Panc1 (cell line): ENCODE measurements around the gene GJB6. TPM values are rescaled to one million over a fixed set of nuclear protein-coding genes. Genes with fewer than 3 reads are reported as not detected.
A peak's percentile ranks its signal among the peaks of the same experiment; 100 is the strongest.

Experiments
- ATAC-seq: fragments of 200-7000 bp; cut with Tn5 transposase; 2 replicates; pipeline ENCODE4 v1.9.1; 2020; ENCODE audit warnings: mild to moderate bottlenecking, moderate library complexity
- BruUV-seq: library from RNA; stranded (reverse); fragments of 400-500 nt; replicated peaks from 2 replicates; lab custom pipeline; 2021; lab: Mats Ljungman, UMichigan
- CTCF ChIA-PET: fragments of 300-600 bp; sonication (Branson Sonifier 250); formaldehyde crosslinking; loops from one replicate; lab custom pipeline; 2022; ENCODE audit warnings: antibody characterized with exemption; lab: Charles Lee
- POLR2A ChIA-PET: fragments of 300-600 bp; sonication (Branson Sonifier 250); formaldehyde crosslinking; loops from one replicate; lab custom pipeline; 2022; ENCODE audit warnings: antibody characterized with exemption; lab: Charles Lee
- DNase-seq: peaks from one replicate; pipeline ENCODE4 v3.0.0-alpha.2; 2010; ENCODE audit warnings: low read depth, low spot score
- H3K27ac ChIP-seq: 2 replicates; pipeline ENCODE4 v1.5.1; 2011; ENCODE audit warnings: mild to moderate bottlenecking, low read length, inconsistent platforms
- H3K27me3 ChIP-seq: fragments of 200-500 bp; sonication (Bioruptor generic); 2 replicates; pipeline ENCODE4 v1.6.0; 2014; ENCODE audit warnings: low read length, inconsistent platforms; ENCODE audit not compliant: control insufficient read depth, insufficient read depth
- H3K36me3 ChIP-seq: fragments of 200-500 bp; sonication (Bioruptor generic); 2 replicates; pipeline ENCODE4 v1.5.1; 2014; ENCODE audit warnings: inconsistent platforms, mild to moderate bottlenecking, low read length, moderate library complexity; ENCODE audit not compliant: control insufficient read depth, insufficient read depth
- H3K4me1 ChIP-seq: 2 replicates; pipeline ENCODE4 v1.5.1; 2011; ENCODE audit warnings: inconsistent platforms, mild to moderate bottlenecking, low read length, moderate library complexity; ENCODE audit not compliant: control insufficient read depth, insufficient read depth
- H3K4me3 ChIP-seq, 2 experiments: 2 replicates each; pipeline ENCODE4 v1.5.1; 2011 to 2012; ENCODE audit warnings: low read depth in 2 of 2, low read length in 2 of 2, mild to moderate bottlenecking in 2 of 2, inconsistent platforms in 1 of 2, moderate library complexity in 1 of 2
- H3K9me3 ChIP-seq: fragments of 200-500 bp; sonication (Bioruptor generic); 2 replicates; pipeline ENCODE4 v1.5.1; 2014; ENCODE audit warnings: low read depth, mild to moderate bottlenecking, inconsistent platforms, low read length, moderate library complexity; ENCODE audit not compliant: control insufficient read depth, insufficient read depth
- POLR2AphosphoS5 ChIP-seq: IDR thresholded peaks from 2 replicates; pipeline ENCODE4 v1.6.1; 2012; ENCODE audit warnings: mild to moderate bottlenecking, low read depth, low read length, moderate library complexity
- SIN3A ChIP-seq: IDR thresholded peaks from 2 replicates; pipeline ENCODE4 v1.6.1; 2012; ENCODE audit warnings: low read depth, mild to moderate bottlenecking, low read length, moderate library complexity, borderline replicate concordance; ENCODE audit not compliant: insufficient read depth
- TCF7L2 ChIP-seq: IDR thresholded peaks from 2 replicates; pipeline ENCODE4 v1.6.1; 2011; ENCODE audit warnings: mild to moderate bottlenecking, low read depth, low read length, inconsistent platforms
- in situ Hi-C: cut with HindIII; loops from 2 replicates; pipeline ENCODE4 v1.10.0; 2016; ENCODE audit warnings: low sequenced_read_pairs, low pct_unique_long_range_greater_than_20kb
- intact Hi-C: fragments of 100-400 bp; cut with micrococcal nuclease; formaldehyde crosslinking; loops from one replicate; pipeline ENCODE4 v1.10.0; 2022; ENCODE audit not compliant: unreplicated experiment
- total RNA-seq: library from RNA; stranded (reverse); gene quantifications from one replicate; pipeline ENCODE4 v1.2.1, GENCODE V29; 2021; ENCODE audit not compliant: unreplicated experiment
- TF ChIP-seq, protein P1 (sequence below), 2 experiments: IDR thresholded peaks; 2 replicates each; pipeline ENCODE4 v1.6.1; 2011 to 2012; ENCODE audit warnings: low read depth in 2 of 2, control low read depth in 1 of 2, low read length in 1 of 2, mild to moderate bottlenecking in 1 of 2, moderate library complexity in 1 of 2; ENCODE audit not compliant: insufficient read depth in 1 of 2
- TF ChIP-seq, protein P2 (sequence below): fragments of 450-650 bp; IDR thresholded peaks from 2 replicates; pipeline ENCODE4 v1.5.1; 2017; ENCODE audit warnings: mild to moderate bottlenecking

GJB6 gene
- total RNA-seq, 1 experiment from 2014 or later, result 6.3 TPM

DNA sequence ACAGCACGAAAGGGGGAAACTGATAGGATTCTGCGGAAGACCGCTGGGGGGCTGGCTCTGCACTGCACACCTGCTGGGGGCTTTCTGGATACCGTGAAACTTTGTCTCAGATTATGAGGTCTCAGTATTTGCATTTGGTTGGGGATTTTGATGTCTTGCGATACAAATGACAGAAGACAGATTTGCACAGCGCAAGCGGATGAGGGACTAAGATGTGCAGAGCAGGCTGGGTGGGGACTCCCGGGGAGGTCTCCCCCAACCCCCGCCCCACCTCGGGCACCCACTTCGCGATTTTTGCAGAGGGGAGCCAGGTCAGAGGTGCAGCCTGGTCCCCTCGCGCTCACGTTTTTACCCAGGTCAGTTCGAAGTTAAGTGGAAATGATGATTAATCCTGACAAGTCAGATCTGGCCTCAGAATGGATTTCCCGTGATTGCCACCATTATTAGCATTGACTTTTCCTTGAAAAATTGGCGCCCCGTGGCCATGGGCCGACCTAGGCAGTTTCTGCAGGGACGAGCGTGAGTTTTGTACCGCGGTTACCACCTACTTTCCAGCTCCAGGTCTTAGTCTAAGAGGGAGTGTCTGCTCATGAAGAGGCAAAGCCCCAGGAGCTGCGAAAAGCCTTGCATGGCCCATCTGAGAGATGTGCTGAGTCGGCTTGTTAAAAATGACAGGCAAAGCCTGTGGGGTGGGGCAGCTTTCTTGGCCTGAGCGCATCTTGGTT is 38.0 kb downstream of the GJB6 start:
- CTCF ChIA-PET, result no interaction called here

DNA sequence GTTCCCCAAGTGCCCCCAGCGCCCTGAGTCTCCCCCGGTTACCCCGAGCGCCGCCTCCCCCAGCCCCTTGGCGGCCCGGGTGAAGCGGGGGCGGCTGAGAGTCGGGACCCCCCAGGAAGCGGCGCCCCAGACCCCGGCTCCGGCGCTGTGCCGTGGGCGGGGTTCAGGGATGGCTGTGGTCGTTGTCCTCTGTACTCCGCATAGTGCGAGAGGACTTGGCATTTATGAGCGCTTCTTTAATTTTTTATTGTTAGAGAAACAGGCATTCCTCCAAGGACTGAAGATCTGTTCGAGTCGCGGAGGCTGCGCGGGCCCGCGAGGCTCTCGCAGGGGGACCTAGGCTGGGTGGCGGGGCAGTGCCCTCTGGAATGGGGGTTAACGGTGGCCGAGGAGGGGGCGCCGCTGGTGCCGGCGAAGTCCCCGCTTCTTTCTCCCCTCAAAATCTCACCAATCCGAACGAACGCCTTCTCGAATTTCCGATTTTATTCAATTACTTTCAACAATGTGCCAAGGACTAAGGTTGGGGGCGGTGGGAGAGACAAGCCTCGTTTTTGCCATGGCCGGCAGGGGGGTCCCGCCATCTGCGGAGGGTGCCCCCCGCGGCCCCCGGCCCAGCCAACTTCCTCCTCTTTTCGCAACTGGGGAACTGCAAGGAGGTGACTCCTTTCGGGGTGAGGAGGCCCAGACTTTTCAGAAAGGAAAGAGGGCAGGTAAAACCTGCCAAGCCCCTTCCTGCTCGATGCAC is 38.8 kb downstream of the GJB6 start:
- TF ChIP-seq TCF7L2 (no peak), SIN3A (no peak), POLR2AphosphoS5 (no peak)
- TF ChIP-seq, protein P1, sequence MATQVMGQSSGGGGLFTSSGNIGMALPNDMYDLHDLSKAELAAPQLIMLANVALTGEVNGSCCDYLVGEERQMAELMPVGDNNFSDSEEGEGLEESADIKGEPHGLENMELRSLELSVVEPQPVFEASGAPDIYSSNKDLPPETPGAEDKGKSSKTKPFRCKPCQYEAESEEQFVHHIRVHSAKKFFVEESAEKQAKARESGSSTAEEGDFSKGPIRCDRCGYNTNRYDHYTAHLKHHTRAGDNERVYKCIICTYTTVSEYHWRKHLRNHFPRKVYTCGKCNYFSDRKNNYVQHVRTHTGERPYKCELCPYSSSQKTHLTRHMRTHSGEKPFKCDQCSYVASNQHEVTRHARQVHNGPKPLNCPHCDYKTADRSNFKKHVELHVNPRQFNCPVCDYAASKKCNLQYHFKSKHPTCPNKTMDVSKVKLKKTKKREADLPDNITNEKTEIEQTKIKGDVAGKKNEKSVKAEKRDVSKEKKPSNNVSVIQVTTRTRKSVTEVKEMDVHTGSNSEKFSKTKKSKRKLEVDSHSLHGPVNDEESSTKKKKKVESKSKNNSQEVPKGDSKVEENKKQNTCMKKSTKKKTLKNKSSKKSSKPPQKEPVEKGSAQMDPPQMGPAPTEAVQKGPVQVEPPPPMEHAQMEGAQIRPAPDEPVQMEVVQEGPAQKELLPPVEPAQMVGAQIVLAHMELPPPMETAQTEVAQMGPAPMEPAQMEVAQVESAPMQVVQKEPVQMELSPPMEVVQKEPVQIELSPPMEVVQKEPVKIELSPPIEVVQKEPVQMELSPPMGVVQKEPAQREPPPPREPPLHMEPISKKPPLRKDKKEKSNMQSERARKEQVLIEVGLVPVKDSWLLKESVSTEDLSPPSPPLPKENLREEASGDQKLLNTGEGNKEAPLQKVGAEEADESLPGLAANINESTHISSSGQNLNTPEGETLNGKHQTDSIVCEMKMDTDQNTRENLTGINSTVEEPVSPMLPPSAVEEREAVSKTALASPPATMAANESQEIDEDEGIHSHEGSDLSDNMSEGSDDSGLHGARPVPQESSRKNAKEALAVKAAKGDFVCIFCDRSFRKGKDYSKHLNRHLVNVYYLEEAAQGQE (IDR thresholded peaks at IDR 0.05; ENCODE audit: insufficient read depth in 1 of 2, low read depth in 2 of 2, low read length in 1 of 2), result no peak
- TF ChIP-seq, protein P2, sequence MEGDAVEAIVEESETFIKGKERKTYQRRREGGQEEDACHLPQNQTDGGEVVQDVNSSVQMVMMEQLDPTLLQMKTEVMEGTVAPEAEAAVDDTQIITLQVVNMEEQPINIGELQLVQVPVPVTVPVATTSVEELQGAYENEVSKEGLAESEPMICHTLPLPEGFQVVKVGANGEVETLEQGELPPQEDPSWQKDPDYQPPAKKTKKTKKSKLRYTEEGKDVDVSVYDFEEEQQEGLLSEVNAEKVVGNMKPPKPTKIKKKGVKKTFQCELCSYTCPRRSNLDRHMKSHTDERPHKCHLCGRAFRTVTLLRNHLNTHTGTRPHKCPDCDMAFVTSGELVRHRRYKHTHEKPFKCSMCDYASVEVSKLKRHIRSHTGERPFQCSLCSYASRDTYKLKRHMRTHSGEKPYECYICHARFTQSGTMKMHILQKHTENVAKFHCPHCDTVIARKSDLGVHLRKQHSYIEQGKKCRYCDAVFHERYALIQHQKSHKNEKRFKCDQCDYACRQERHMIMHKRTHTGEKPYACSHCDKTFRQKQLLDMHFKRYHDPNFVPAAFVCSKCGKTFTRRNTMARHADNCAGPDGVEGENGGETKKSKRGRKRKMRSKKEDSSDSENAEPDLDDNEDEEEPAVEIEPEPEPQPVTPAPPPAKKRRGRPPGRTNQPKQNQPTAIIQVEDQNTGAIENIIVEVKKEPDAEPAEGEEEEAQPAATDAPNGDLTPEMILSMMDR, result no peak
- ChIA-PET POLR2A (no interaction called here), CTCF (no interaction called here)
- H3K27ac ChIP-seq, result no peak overlapping the region
- H3K36me3 ChIP-seq, result no peaks in the 10 kb centered on the region
- DNase-seq (no peak), ATAC-seq (peak; percentile 15; the same call in 1 of the 2 replicates)
- H3K4me3 ChIP-seq, result peak overlapping the region; percentile 43 to 66
- no peaks in the 10 kb centered on the region; the same call in 1 of the 2 replicates for H3K4me1 ChIP-seq
- intact Hi-C loops (no loop called here), in situ Hi-C loops (no loop called here)
- H3K9me3 ChIP-seq, result no peaks in the 10 kb centered on the region
- no peaks in the 10 kb centered on the region; the same call in 1 of the 2 replicates for H3K27me3 ChIP-seq
- no TSS peak for BruUV-seq

More for the DNA sequence above, 38.0 kb downstream of the GJB6 start:
- ATAC-seq, result no peak
- Histone ChIP-seq H3K4me3 (peak overlapping the region in 1 of 2 experiments; percentile 66; a peak in 1 of 4 replicates), H3K27me3 (no peaks in the 10 kb centered on the region; the same call in 1 of the 2 replicates), H3K9me3 (no peaks in the 10 kb centered on the region), H3K36me3 (no peaks in the 10 kb centered on the region), H3K27ac (no peak overlapping the region), H3K4me1 (no peaks in the 10 kb centered on the region; the same call in 1 of the 2 replicates)
- no TSS peak for BruUV-seq
- TF ChIP-seq, protein P1 (IDR thresholded peaks at IDR 0.05; ENCODE audit: insufficient read depth in 1 of 2, low read depth in 2 of 2, low read length in 1 of 2), result no peak
- TF ChIP-seq SIN3A, result no peak
- TF ChIP-seq POLR2AphosphoS5, result no peak
- no peak for TF ChIP-seq TCF7L2
- TF ChIP-seq, protein P2, result no peak
- POLR2A ChIA-PET, result no interaction called here
- intact Hi-C loops (no loop called here), in situ Hi-C loops (no loop called here)
- no peak for DNase-seq
